ENCODE data around the gene SDHB.

The SDHB gene

GRCh38 chr1:17045634-17046333, 8.0 kb downstream of the SDHB start:
- TF ChIP-seq CTCF (conservative IDR thresholded peaks at IDR 0.05) = peak; percentile 85
- peak overlapping the region; percentile 23 for H3K27ac ChIP-seq

- H3K27ac ChIP-seq = no peak overlapping the region
Observed at GRCh38 chr1:17045150-17045549, 8.7 kb downstream of the SDHB start.

GRCh38 chr1:17043676-17044075, 10.2 kb downstream of the SDHB start:
- no peak overlapping the region for H3K27ac ChIP-seq
- no peak for TF ChIP-seq CTCF (conservative IDR thresholded peaks at IDR 0.05)

More at GRCh38 chr1:17045150-17045549, 8.7 kb downstream of the SDHB start:
- TF ChIP-seq CTCF (conservative IDR thresholded peaks at IDR 0.05) = no peak

DNA sequence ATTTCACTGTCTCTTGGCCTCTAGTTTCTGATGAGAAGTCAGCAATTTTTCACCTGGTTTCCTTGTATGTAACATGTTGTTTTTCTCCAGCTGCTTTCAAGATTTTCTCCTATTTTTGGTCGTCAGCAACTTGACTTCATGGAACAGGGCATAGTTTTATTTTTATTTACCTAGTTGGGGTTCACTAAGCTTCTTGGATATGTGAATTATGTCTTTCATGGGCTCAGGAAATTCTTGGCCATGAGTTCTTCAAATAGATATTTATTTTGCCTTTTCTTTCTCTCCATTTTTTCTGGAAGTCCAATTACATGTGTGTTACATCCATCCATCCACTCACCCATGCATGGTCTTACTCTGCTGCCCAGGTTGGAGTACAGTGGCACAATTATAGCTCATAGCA, 13.7 kb downstream of the SDHB start:
- TF ChIP-seq CTCF (conservative IDR thresholded peaks at IDR 0.05) = no peak
- no peak overlapping the region for H3K27ac ChIP-seq

GRCh38 chr1:17039522-17039921, 14.3 kb downstream of the SDHB start:
- no peak for TF ChIP-seq CTCF (conservative IDR thresholded peaks at IDR 0.05)
- no peak overlapping the region for H3K27ac ChIP-seq

- H3K27ac ChIP-seq = no peak overlapping the region
- no peak for TF ChIP-seq CTCF (conservative IDR thresholded peaks at IDR 0.05)
Observed at GRCh38 chr1:17033481-17033880, 20.4 kb downstream of the SDHB start.

GRCh38 chr1:17032741-17033140, 21.1 kb downstream of the SDHB start:
- TF ChIP-seq CTCF (conservative IDR thresholded peaks at IDR 0.05) = no peak
- no peak overlapping the region for H3K27ac ChIP-seq
